Type B pancreatic cell (in vitro differentiated cells): ENCODE measurements around the gene GNLY. TPM values are rescaled to one million over a fixed set of nuclear protein-coding genes. Genes with fewer than 3 reads are reported as not detected.
A peak's percentile ranks its signal among the peaks of the same experiment; 100 is the strongest.
"Not testable (repeated sequence)": the region's sequence is repeated elsewhere in the genome, so short reads cannot be mapped to it uniquely, and the experiment has no call there.

Source experiments
- DNase-seq: peaks from one replicate; pipeline ENCODE4 v3.0.0; 2021; ENCODE audit warnings: mixed read lengths; ENCODE audit not compliant: unreplicated experiment; ENCODE audit errors: extremely low spot score
- H3K27ac Mint-ChIP-seq: 2 replicates; pipeline ENCODE4 v1.8.0; 2021; ENCODE audit warnings: mild to moderate bottlenecking, mixed read lengths
- H3K27me3 Mint-ChIP-seq: 2 replicates; pipeline ENCODE4 v1.8.0; 2021; ENCODE audit warnings: mixed read lengths
- H3K36me3 Mint-ChIP-seq: 2 replicates; pipeline ENCODE4 v1.8.0; 2021; ENCODE audit warnings: mixed read lengths
- H3K4me1 Mint-ChIP-seq: one replicate; pipeline ENCODE4 v1.8.0; 2021; ENCODE audit warnings: mixed read lengths; ENCODE audit not compliant: unreplicated experiment
- H3K4me3 Mint-ChIP-seq: 2 replicates; pipeline ENCODE4 v1.8.0; 2021; ENCODE audit warnings: mild to moderate bottlenecking, mixed read lengths
- H3K9me3 Mint-ChIP-seq: 2 replicates; pipeline ENCODE4 v1.8.0; 2021; ENCODE audit warnings: mixed read lengths
- total RNA-seq: library from RNA; stranded (reverse); gene quantifications from 2 replicates; pipeline ENCODE4 v1.2.1, GENCODE V29; 2021; ENCODE audit warnings: low replicate concordance
- TF ChIP-seq, protein P1 (sequence below): fragments of 200-600 bp; sonication (generic); conservative IDR thresholded peaks from 2 replicates; pipeline ENCODE4 v1.5.0; 2021; ENCODE audit warnings: antibody characterized with exemption, mild to moderate bottlenecking

Gene GNLY
- total RNA-seq, 1 donor from 2014 or later = not detected

DNA sequence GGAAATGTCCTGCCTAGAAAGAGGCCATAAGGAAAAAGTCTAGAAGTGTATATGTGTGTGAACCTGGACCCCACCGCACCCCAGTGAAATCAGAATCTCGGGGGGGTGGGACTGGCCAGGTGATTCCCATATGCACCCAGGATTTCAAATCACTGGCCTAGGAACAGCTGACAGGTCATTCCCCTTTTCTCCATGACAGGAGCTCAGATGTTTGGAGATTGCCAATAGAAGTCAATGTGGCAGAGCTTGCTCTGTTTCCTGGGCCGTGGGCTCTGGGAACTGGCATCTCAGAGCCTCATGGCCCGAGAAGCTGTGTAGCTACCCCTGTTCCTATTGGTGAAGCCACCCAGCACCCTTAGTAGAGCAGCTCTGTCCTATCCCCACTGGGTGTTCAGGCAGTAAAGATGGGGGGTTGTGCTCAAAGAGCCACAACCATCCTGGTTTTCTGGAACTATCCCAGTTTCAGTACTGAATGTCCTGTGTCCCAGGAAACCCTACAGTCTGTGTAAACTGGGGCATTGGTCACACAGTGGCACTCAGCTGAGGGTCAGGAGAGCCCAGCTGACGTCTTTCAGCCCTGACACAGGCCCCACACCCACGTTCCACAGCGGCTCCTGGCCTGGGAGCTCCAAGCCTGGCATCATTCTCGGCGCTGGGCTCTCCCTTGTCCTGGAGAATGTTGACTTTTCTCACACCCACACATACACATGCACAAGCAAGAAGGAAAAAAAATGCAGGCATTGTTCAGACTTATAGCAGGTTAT lies 18.9 kb downstream of the GNLY start:
- no peaks in the 10 kb centered on the region for H3K36me3 Mint-ChIP-seq
- no peak overlapping the region for H3K4me3 Mint-ChIP-seq
- H3K27me3 Mint-ChIP-seq = peaks cover 9% of the 10 kb centered on the region
- peaks cover 29% of the 10 kb centered on the region for H3K4me1 Mint-ChIP-seq
- no peak overlapping the region for H3K27ac Mint-ChIP-seq
- DNase-seq = peak; percentile 49
- TF ChIP-seq, protein P1, sequence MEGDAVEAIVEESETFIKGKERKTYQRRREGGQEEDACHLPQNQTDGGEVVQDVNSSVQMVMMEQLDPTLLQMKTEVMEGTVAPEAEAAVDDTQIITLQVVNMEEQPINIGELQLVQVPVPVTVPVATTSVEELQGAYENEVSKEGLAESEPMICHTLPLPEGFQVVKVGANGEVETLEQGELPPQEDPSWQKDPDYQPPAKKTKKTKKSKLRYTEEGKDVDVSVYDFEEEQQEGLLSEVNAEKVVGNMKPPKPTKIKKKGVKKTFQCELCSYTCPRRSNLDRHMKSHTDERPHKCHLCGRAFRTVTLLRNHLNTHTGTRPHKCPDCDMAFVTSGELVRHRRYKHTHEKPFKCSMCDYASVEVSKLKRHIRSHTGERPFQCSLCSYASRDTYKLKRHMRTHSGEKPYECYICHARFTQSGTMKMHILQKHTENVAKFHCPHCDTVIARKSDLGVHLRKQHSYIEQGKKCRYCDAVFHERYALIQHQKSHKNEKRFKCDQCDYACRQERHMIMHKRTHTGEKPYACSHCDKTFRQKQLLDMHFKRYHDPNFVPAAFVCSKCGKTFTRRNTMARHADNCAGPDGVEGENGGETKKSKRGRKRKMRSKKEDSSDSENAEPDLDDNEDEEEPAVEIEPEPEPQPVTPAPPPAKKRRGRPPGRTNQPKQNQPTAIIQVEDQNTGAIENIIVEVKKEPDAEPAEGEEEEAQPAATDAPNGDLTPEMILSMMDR = no peak
- H3K9me3 Mint-ChIP-seq = no peaks in the 10 kb centered on the region

DNA sequence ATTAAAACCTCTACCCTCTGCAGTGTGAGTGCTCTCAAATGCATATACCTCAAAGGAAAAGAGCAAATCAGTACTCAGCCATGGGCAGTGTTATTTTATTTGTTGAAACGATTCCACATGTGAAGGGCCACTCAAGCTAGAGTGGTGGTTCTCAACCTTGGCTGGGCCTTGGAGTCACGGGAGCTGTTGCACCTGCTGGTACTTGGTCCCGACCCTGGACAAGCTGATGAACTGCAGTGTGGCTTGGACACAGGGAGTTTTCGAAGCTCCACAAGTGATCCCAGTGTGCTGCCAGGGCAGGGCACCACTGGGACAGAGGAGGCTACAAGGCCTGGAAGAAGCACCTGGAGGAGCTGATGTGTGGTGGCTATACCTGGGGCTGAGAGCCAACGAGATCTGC lies 19.7 kb downstream of the GNLY start:
- peak; percentile 43 for DNase-seq
- H3K36me3 Mint-ChIP-seq = no peaks in the 10 kb centered on the region
- H3K9me3 Mint-ChIP-seq = no peaks in the 10 kb centered on the region
- TF ChIP-seq, protein P1 = no peak
- H3K4me1 Mint-ChIP-seq = peaks cover 31% of the 10 kb centered on the region
- no peak overlapping the region for H3K4me3 Mint-ChIP-seq
- H3K27me3 Mint-ChIP-seq = peaks cover 9% of the 10 kb centered on the region
- no peak overlapping the region for H3K27ac Mint-ChIP-seq

DNA sequence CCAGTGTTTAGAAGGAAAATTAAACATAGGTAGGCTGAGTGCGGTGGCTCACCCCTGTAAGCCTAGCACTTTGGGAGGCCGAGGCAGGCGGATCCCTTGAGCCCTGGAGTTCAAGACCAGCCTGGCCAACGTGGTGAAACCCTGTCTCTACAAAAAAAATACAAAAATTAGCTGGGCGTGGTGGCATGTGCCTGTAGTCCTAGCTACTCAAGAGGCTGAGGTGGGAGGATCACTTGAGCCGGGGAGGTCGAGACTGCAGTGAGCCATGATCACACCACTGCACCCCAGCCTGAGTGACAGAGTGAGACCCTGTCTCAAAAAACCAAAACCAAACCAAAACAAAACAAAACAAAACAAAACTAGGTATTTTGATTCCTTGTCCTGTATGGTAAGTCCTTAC lies 20.3 kb downstream of the GNLY start:
- not testable (repeated sequence) for H3K27me3 Mint-ChIP-seq, DNase-seq, H3K27ac Mint-ChIP-seq, H3K4me3 Mint-ChIP-seq, H3K9me3 Mint-ChIP-seq, H3K36me3 Mint-ChIP-seq
- H3K4me1 Mint-ChIP-seq = peaks cover 31% of the 10 kb centered on the region

DNA sequence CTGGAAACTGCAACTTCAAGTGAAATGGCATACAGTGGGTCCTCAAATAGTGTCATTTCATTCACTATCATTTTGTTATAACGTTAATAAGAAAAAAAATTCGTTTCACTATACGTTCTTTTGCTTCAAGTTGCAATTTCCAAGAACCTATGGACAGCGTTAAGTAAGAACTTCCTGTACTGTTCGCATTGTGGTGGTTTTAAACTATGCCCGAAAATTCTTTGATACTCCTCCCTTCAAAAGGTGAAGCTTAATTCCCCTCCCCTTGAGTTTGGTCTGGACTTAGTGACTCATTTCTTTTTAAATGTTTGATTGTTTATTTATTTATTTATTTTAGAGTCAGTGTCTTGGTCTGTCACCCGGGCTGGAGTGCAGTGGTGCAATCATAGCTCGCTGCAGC lies 20.7 kb downstream of the GNLY start:
- H3K4me3 Mint-ChIP-seq = no peak overlapping the region
- no peaks in the 10 kb centered on the region for H3K9me3 Mint-ChIP-seq
- TF ChIP-seq, protein P1 = no peak
- DNase-seq = no peak
- no peaks in the 10 kb centered on the region for H3K36me3 Mint-ChIP-seq
- H3K27ac Mint-ChIP-seq = no peak overlapping the region
- peaks cover 3% of the 10 kb centered on the region for H3K27me3 Mint-ChIP-seq
- H3K4me1 Mint-ChIP-seq = peaks cover 31% of the 10 kb centered on the region

DNA sequence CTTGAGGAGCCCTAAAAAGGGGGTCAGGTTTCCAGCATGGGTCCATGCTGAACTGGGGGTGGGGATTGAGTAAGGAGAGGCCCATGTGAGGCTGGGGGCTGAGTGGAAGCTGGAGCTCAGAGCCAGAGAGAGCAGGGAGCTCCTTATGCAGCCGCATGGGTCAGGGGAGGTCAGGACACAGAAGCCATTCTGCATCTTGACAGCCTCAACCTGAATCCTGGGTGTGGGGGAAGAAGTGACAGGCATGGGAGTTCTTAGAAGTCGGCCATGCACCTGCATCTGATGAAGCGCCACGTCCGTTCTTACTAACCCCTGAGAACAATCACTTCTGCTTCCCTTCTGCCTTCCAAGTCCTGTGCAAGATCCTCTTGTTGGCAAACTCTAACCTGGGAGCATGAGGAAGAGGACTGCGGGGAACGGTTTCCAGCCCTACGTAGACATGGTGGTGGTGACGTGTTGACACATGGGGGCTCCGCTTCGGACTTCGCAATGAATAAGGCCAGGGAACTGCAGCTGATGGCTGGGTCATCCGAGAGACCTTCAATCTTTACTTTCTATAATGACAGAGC lies 22.3 kb downstream of the GNLY start:
- peaks cover 6% of the 10 kb centered on the region for H3K27me3 Mint-ChIP-seq
- H3K9me3 Mint-ChIP-seq = peaks cover 10% of the 10 kb centered on the region
- DNase-seq = no peak
- no peaks in the 10 kb centered on the region for H3K36me3 Mint-ChIP-seq
- no peak overlapping the region for H3K27ac Mint-ChIP-seq
- H3K4me1 Mint-ChIP-seq = peaks cover 31% of the 10 kb centered on the region
- TF ChIP-seq, protein P1 = no peak
- H3K4me3 Mint-ChIP-seq = no peak overlapping the region

DNA sequence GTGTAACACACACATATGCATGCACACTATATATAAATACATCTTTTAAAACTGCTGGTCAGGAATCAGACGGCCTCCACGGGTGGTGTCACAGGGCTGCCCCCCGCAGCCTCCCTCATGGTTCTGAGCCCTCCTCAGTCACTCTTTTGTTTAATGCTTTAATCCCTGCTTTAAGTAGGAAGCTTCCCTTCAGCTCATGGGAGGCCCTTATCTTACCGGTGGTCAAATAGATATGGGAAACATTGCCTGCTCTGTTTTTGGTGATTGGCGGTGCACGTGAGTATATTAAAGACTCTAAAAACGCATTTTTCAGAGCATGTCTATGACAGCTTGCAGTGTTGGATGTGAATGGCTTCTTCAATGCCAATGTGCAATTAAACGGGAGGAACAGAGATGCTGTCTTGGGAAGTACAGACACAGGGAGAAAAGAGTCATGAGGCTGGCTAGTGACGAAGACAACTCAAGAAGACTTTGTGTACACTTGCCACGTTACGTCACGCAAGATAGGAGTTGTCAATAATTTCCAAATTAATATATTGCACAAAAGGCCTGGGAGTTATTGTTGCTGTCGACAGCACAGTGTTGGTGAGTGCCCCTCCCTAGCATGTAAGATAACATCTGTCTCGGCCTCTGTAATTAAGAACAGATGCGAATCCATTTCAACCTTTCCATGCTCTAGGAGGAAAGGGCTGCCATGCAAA lies 23.3 kb downstream of the GNLY start:
- TF ChIP-seq, protein P1 = no peak
- Mint-ChIP-seq H3K4me1 (peaks cover 31% of the 10 kb centered on the region), H3K9me3 (peaks cover 10% of the 10 kb centered on the region), H3K4me3 (no peak overlapping the region), H3K27me3 (peaks cover 3% of the 10 kb centered on the region), H3K27ac (no peak overlapping the region), H3K36me3 (no peaks in the 10 kb centered on the region)
- no peak for DNase-seq
